HG03280 (cell line): Measurements from ENCODE around the gene SETD3.

Experiments used
- ATAC-seq: cut with Tn5 transposase; IDR thresholded peaks from one replicate; pipeline ENCODE4 v1.9.1; 2021; ENCODE audit warnings: mild to moderate bottlenecking, moderate library complexity; ENCODE audit not compliant: unreplicated experiment

Gene SETD3

GRCh38 chr14:99516871-99517642, 36.4 kb upstream of the SETD3 start:
- no peak for ATAC-seq

- no peak for ATAC-seq
Observed at GRCh38 chr14:99516156-99516870, 35.7 kb upstream of the SETD3 start.

- no peak for ATAC-seq
Observed at GRCh38 chr14:99515301-99516155, 34.9 kb upstream of the SETD3 start.

- ATAC-seq = no peak
Observed at GRCh38 chr14:99514552-99515300, 34.1 kb upstream of the SETD3 start.

- no peak for ATAC-seq
Observed at GRCh38 chr14:99513946-99514551, 33.4 kb upstream of the SETD3 start.

- ATAC-seq = no peak
Observed at GRCh38 chr14:99513183-99513694, 32.6 kb upstream of the SETD3 start.

GRCh38 chr14:99512571-99513182, 32.0 kb upstream of the SETD3 start:
- ATAC-seq = no peak

GRCh38 chr14:99512110-99512449, 31.4 kb upstream of the SETD3 start:
- ATAC-seq = no peak

- no peak for ATAC-seq
Observed at GRCh38 chr14:99511421-99512109, 30.9 kb upstream of the SETD3 start.

GRCh38 chr14:99510556-99511139, 30.0 kb upstream of the SETD3 start:
- no peak for ATAC-seq

- no peak for ATAC-seq
Observed at GRCh38 chr14:99509871-99510555, 29.4 kb upstream of the SETD3 start.

- no peak for ATAC-seq
Observed at GRCh38 chr14:99508896-99509629, 28.4 kb upstream of the SETD3 start.

GRCh38 chr14:99507860-99508640, 27.4 kb upstream of the SETD3 start:
- no peak for ATAC-seq

- ATAC-seq = no peak
Observed at GRCh38 chr14:99506276-99506675, 25.6 kb upstream of the SETD3 start.

- no peak for ATAC-seq
Observed at GRCh38 chr14:99505089-99505488, 24.4 kb upstream of the SETD3 start.

GRCh38 chr14:99503848-99504453, 23.3 kb upstream of the SETD3 start:
- ATAC-seq = no peak
